Measurements from ENCODE around the gene BRIP1. TPM values are rescaled to one million over a fixed set of nuclear protein-coding genes. Genes with fewer than 3 reads are reported as not detected.

Gene BRIP1
- total RNA-seq, 2 experiments from 2014 or later = 1.0 to 1.9 TPM

DNA sequence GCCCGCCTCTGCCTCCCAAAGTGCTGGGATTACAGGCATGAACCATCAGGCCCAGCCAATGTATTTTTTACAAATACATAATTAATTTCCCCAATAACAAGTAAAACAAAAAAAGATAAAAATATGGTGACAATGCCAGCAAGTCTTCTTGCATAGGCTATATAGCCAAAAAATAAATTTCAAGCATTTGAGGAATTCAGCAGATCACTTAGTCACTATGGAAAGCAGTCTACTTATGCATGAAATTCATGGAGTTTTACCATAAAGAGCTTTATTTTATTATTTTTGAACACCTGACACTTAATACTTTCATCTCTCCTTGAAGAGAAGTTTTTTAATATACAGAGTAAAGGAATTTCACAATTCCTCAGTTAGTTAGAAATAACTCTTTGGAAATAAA lies 56.4 kb downstream of the BRIP1 start:
- H3K27ac Mint-ChIP-seq = no peak overlapping the region
- Histone ChIP-seq H3K4me1 (ENCODE audit: insufficient read depth, low read length) (no peaks in the 10 kb centered on the region), H3K27me3 (ENCODE audit: control insufficient read depth in 1 of 2, insufficient read depth in 2 of 2, low read length in 2 of 2) (no peaks in the 10 kb centered on the region), H3K9me3 (ENCODE audit: control insufficient read depth in 1 of 2, insufficient read depth in 1 of 2, low read length in 2 of 2) (no peaks in the 10 kb centered on the region), H3K27ac (ENCODE audit: low read depth in 1 of 2, low read length in 2 of 2) (no peak overlapping the region), H3K36me3 (ENCODE audit: insufficient read depth, low read length) (no peaks in the 10 kb centered on the region), H3K4me3 (ENCODE audit: low read length) (no peak overlapping the region)
- CTCF ChIA-PET = no interaction called here
- ATAC-seq (ENCODE audit: poor library complexity) (no peak), DNase-seq (no peak)
- H3K27me3 Mint-ChIP-seq = no peaks in the 10 kb centered on the region
- POLR2A ChIA-PET = no interaction called here
- H3K4me1 Mint-ChIP-seq (ENCODE audit: low read depth) = peaks cover 11% of the 10 kb centered on the region
- intact Hi-C loops (cut with DNase I, micrococcal nuclease) = no loop called here
- TF ChIP-seq, protein P1, sequence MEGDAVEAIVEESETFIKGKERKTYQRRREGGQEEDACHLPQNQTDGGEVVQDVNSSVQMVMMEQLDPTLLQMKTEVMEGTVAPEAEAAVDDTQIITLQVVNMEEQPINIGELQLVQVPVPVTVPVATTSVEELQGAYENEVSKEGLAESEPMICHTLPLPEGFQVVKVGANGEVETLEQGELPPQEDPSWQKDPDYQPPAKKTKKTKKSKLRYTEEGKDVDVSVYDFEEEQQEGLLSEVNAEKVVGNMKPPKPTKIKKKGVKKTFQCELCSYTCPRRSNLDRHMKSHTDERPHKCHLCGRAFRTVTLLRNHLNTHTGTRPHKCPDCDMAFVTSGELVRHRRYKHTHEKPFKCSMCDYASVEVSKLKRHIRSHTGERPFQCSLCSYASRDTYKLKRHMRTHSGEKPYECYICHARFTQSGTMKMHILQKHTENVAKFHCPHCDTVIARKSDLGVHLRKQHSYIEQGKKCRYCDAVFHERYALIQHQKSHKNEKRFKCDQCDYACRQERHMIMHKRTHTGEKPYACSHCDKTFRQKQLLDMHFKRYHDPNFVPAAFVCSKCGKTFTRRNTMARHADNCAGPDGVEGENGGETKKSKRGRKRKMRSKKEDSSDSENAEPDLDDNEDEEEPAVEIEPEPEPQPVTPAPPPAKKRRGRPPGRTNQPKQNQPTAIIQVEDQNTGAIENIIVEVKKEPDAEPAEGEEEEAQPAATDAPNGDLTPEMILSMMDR (IDR thresholded peaks at IDR 0.05) = no peak
- H3K9me3 Mint-ChIP-seq = no peaks in the 10 kb centered on the region
- no peaks in the 10 kb centered on the region for H3K36me3 Mint-ChIP-seq (ENCODE audit: low read depth)
- H3K4me3 Mint-ChIP-seq = no peak overlapping the region

DNA sequence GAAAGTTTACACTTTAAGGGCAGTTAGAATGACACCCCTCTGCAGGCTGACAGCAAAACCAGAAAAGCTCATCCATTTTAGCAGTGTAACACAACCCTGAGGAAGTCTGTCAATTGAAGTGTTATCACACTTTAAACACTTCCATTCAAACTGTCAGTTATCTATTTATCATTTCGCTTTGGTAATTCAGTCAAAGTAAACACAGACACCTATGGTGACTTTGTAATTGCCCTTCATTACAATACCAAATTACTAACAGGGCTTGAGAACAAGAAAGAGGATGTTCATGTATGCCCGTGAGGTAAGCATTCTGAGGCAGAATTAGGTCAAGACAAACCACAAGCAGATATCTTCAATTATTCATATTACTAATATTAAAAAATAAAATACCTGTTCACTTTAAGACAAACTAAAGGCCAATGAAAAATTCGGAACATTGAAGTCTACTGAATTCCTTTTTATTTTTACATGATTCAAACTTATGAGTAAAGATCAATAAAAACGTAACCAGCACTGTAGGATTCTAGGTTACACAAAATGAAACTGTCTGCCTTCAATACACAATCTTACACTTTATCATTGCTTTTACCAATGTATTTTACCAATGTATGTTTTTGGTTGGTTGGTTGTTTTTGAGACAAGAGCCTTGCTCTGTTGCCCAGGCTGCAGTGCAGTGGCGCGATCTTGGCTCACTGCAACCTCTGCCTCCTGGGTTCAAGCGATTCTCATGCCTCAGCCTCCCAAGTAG lies 57.1 kb downstream of the BRIP1 start:
- no peak overlapping the region for H3K4me3 ChIP-seq (ENCODE audit: low read length)
- Mint-ChIP-seq H3K36me3 (ENCODE audit: low read depth) (no peaks in the 10 kb centered on the region), H3K9me3 (no peaks in the 10 kb centered on the region), H3K4me1 (ENCODE audit: low read depth) (peaks cover 11% of the 10 kb centered on the region), H3K27ac (no peak overlapping the region), H3K27me3 (no peaks in the 10 kb centered on the region), H3K4me3 (peak overlapping the region; percentile 34)
- DNase-seq (peak in 3 of 14 experiments; percentile 6 to 37 (median 12)), ATAC-seq (ENCODE audit: poor library complexity) (no peak)
- H3K9me3 ChIP-seq (ENCODE audit: control insufficient read depth in 1 of 2, insufficient read depth in 1 of 2, low read length in 2 of 2) = no peaks in the 10 kb centered on the region
- intact Hi-C loops (cut with DNase I, micrococcal nuclease) = no loop called here
- POLR2A ChIA-PET = no interaction called here
- CTCF ChIA-PET = no interaction called here
- H3K27ac ChIP-seq (ENCODE audit: low read depth in 1 of 2, low read length in 2 of 2) = no peak overlapping the region
- H3K4me1 ChIP-seq (ENCODE audit: insufficient read depth, low read length) = no peaks in the 10 kb centered on the region
- H3K27me3 ChIP-seq (ENCODE audit: control insufficient read depth in 1 of 2, insufficient read depth in 2 of 2, low read length in 2 of 2) = no peaks in the 10 kb centered on the region
- no peaks in the 10 kb centered on the region for H3K36me3 ChIP-seq (ENCODE audit: insufficient read depth, low read length)
- TF ChIP-seq, protein P1 (IDR thresholded peaks at IDR 0.05) = no peak

DNA sequence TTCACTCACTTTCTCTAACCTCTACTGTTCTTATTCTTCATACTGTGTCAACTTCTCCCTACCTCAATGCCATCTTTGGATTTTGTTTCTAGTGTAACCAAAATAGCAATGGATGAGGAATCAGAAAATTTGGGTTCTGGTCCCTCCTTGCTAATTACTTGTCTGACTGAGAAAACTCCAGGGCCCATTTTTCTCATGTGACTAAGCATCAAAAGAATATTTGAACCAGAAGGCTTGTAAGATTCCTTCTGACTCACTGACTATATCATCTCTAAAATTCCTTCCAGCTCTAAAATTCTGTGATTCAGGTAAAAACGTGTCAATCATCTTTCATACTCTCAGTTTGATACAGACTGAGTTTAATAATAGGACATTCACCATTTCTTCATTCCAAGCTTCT lies 57.9 kb downstream of the BRIP1 start:
- Mint-ChIP-seq H3K27ac (no peak overlapping the region), H3K4me3 (no peak overlapping the region), H3K36me3 (ENCODE audit: low read depth) (no peaks in the 10 kb centered on the region), H3K27me3 (no peaks in the 10 kb centered on the region), H3K4me1 (ENCODE audit: low read depth) (peaks cover 10% of the 10 kb centered on the region), H3K9me3 (no peaks in the 10 kb centered on the region)
- CTCF ChIA-PET = interaction anchor here (0.5 kb wide), 1 partner anchor 331 kb away, joined by 4 read pairs; no protein-coding TSS in a partner anchor
- POLR2A ChIA-PET = no interaction called here
- H3K27me3 ChIP-seq (ENCODE audit: control insufficient read depth in 1 of 2, insufficient read depth in 2 of 2, low read length in 2 of 2) = no peaks in the 10 kb centered on the region
- H3K36me3 ChIP-seq (ENCODE audit: insufficient read depth, low read length) = no peaks in the 10 kb centered on the region
- no peaks in the 10 kb centered on the region for H3K9me3 ChIP-seq (ENCODE audit: control insufficient read depth in 1 of 2, insufficient read depth in 1 of 2, low read length in 2 of 2)
- no peak for ATAC-seq (ENCODE audit: poor library complexity)
- no peak for DNase-seq
- intact Hi-C loops (cut with DNase I, micrococcal nuclease) = no loop called here
- TF ChIP-seq, protein P1 (IDR thresholded peaks at IDR 0.05) = no peak
- H3K27ac ChIP-seq (ENCODE audit: low read depth in 1 of 2, low read length in 2 of 2) = no peak overlapping the region
- H3K4me3 ChIP-seq (ENCODE audit: low read length) = no peak overlapping the region
- no peaks in the 10 kb centered on the region for H3K4me1 ChIP-seq (ENCODE audit: insufficient read depth, low read length)

Data from CD4-positive, alpha-beta T cell (primary cell).